Measurements from ENCODE around the gene ACAD11.

The ACAD11 gene

GRCh38 chr3:132554437-132554836 is 105.2 kb downstream of the ACAD11 start:
- H3K4me1 Mint-ChIP-seq = peaks cover 4% of the 10 kb centered on the region
- peaks cover 3% of the 10 kb centered on the region for H3K27me3 Mint-ChIP-seq (ENCODE audit: low read depth, poor library complexity)
- no peak for DNase-seq
- no peak overlapping the region for H3K4me3 Mint-ChIP-seq
- no peak for TF ChIP-seq CTCF (IDR thresholded peaks at IDR 0.05)
- H3K27ac Mint-ChIP-seq = no peak overlapping the region
- no peaks in the 10 kb centered on the region for H3K9me3 Mint-ChIP-seq
- H3K36me3 Mint-ChIP-seq (ENCODE audit: low read depth) = peaks cover 4% of the 10 kb centered on the region

GRCh38 chr3:132553826-132554225 is 105.8 kb downstream of the ACAD11 start:
- H3K36me3 Mint-ChIP-seq (ENCODE audit: low read depth) = peaks cover 4% of the 10 kb centered on the region
- H3K4me1 Mint-ChIP-seq = peaks cover 4% of the 10 kb centered on the region
- H3K27ac Mint-ChIP-seq = no peak overlapping the region
- H3K9me3 Mint-ChIP-seq = no peaks in the 10 kb centered on the region
- peaks cover 3% of the 10 kb centered on the region for H3K27me3 Mint-ChIP-seq (ENCODE audit: low read depth, poor library complexity)
- TF ChIP-seq CTCF (IDR thresholded peaks at IDR 0.05) = no peak
- no peak overlapping the region for H3K4me3 Mint-ChIP-seq
- no peak for DNase-seq

- DNase-seq = no peak
- Mint-ChIP-seq H3K27me3 (ENCODE audit: low read depth, poor library complexity) (peaks cover 3% of the 10 kb centered on the region), H3K36me3 (ENCODE audit: low read depth) (peaks cover 1% of the 10 kb centered on the region), H3K27ac (no peak overlapping the region), H3K4me1 (no peaks in the 10 kb centered on the region), H3K4me3 (no peak overlapping the region), H3K9me3 (no peaks in the 10 kb centered on the region)
- no peak for TF ChIP-seq CTCF (IDR thresholded peaks at IDR 0.05)
Measured at GRCh38 chr3:132550579-132551305, 108.9 kb downstream of the ACAD11 start.

- Mint-ChIP-seq H3K4me1 (no peaks in the 10 kb centered on the region), H3K9me3 (no peaks in the 10 kb centered on the region)
Measured at GRCh38 chr3:132549890-132550578, 109.6 kb downstream of the ACAD11 start.

DNA sequence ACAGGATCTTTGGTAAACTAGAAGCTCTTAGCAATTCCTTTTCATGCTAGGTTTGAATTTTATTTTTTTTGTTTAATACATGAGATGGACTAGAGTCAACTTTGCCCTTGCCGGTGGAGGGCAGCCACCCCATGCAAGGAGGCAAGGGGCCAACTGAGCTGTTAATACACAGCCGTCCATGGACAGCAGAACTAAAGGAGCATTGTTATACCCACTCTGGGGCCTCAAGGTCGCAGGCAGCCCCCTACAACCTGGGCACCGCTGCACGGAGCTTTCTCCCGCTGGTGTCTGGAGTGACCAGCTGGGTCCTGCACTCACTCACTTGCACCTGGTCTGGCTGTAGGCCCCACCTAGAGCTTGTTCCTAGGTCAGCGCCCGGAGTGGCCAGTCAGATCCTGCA is 110.4 kb downstream of the ACAD11 start:
- no peak overlapping the region for H3K4me3 Mint-ChIP-seq
- no peaks in the 10 kb centered on the region for H3K9me3 Mint-ChIP-seq
- DNase-seq = no peak
- peaks cover 3% of the 10 kb centered on the region for H3K27me3 Mint-ChIP-seq (ENCODE audit: low read depth, poor library complexity)
- no peaks in the 10 kb centered on the region for H3K36me3 Mint-ChIP-seq (ENCODE audit: low read depth)
- TF ChIP-seq CTCF (IDR thresholded peaks at IDR 0.05) = no peak
- no peak overlapping the region for H3K27ac Mint-ChIP-seq
- H3K4me1 Mint-ChIP-seq = no peaks in the 10 kb centered on the region

More at GRCh38 chr3:132549890-132550578, 109.6 kb downstream of the ACAD11 start:
- Mint-ChIP-seq H3K4me3 (no peak overlapping the region), H3K27me3 (ENCODE audit: low read depth, poor library complexity) (peaks cover 3% of the 10 kb centered on the region), H3K27ac (no peak overlapping the region), H3K36me3 (ENCODE audit: low read depth) (no peaks in the 10 kb centered on the region)
- TF ChIP-seq CTCF (IDR thresholded peaks at IDR 0.05) = no peak
- no peak for DNase-seq

Data from nephron progenitor cell (in vitro differentiated cells).